ENCODE measurements around the gene RNF186.

Gene RNF186

GRCh38 chr1:19786988-19787423, 28.1 kb downstream of the RNF186 start:
- Histone ChIP-seq H3K4me3 (replicated peaks; ENCODE audit: insufficient read depth, low read length) (no peak overlapping the region), H3K27ac (replicated peaks) (no peak overlapping the region), H3K27me3 (ENCODE audit: insufficient read depth, poor library complexity, severe bottlenecking) (no peaks in the 10 kb centered on the region)
- DNase-seq (ENCODE audit: low read depth in 1 of 2, low spot score in 1 of 2) = no peak
- TF ChIP-seq CTCF (IDR thresholded peaks at IDR 0.05; ENCODE audit: insufficient read depth, low read length) (no peak), POLR2AphosphoS5 (IDR thresholded peaks at IDR 0.05; ENCODE audit: low read depth) (no peak), GABPA (IDR thresholded peaks at IDR 0.05; ENCODE audit: low read depth) (no peak), SPI1 (IDR thresholded peaks at IDR 0.05; ENCODE audit: borderline replicate concordance, low read depth) (no peak), REST (IDR thresholded peaks at IDR 0.05; ENCODE audit: insufficient replicate concordance, low read depth) (no peak)

- no peak overlapping the region for H3K27ac ChIP-seq (replicated peaks)
- TF ChIP-seq CTCF (IDR thresholded peaks at IDR 0.05; ENCODE audit: insufficient read depth, low read length) = no peak
- no peak for TF ChIP-seq REST (IDR thresholded peaks at IDR 0.05; ENCODE audit: insufficient replicate concordance, low read depth)
- no peak for TF ChIP-seq SPI1 (IDR thresholded peaks at IDR 0.05; ENCODE audit: borderline replicate concordance, low read depth)
- TF ChIP-seq POLR2AphosphoS5 (IDR thresholded peaks at IDR 0.05; ENCODE audit: low read depth) = no peak
- no peak for TF ChIP-seq GABPA (IDR thresholded peaks at IDR 0.05; ENCODE audit: low read depth)
- no peak overlapping the region for H3K4me3 ChIP-seq (replicated peaks; ENCODE audit: insufficient read depth, low read length)
- H3K27me3 ChIP-seq (ENCODE audit: insufficient read depth, poor library complexity, severe bottlenecking) = no peaks in the 10 kb centered on the region
- DNase-seq (ENCODE audit: low read depth in 1 of 2, low spot score in 1 of 2) = no peak
Observed at GRCh38 chr1:19785660-19786059, 29.4 kb downstream of the RNF186 start.

- Histone ChIP-seq H3K27ac (replicated peaks) (no peak overlapping the region), H3K27me3 (ENCODE audit: insufficient read depth, poor library complexity, severe bottlenecking) (no peaks in the 10 kb centered on the region), H3K4me3 (replicated peaks; ENCODE audit: insufficient read depth, low read length) (no peak overlapping the region)
- TF ChIP-seq POLR2AphosphoS5 (IDR thresholded peaks at IDR 0.05; ENCODE audit: low read depth) (no peak), REST (IDR thresholded peaks at IDR 0.05; ENCODE audit: insufficient replicate concordance, low read depth) (no peak), SPI1 (IDR thresholded peaks at IDR 0.05; ENCODE audit: borderline replicate concordance, low read depth) (no peak), CTCF (IDR thresholded peaks at IDR 0.05; ENCODE audit: insufficient read depth, low read length) (no peak), GABPA (IDR thresholded peaks at IDR 0.05; ENCODE audit: low read depth) (no peak)
- DNase-seq (ENCODE audit: low read depth in 1 of 2, low spot score in 1 of 2) = no peak
Observed at GRCh38 chr1:19780267-19780877, 34.7 kb downstream of the RNF186 start.

All from HL-60 (cell line).